ENCODE data around the gene POLR1H.

- TF ChIP-seq, protein P1, sequence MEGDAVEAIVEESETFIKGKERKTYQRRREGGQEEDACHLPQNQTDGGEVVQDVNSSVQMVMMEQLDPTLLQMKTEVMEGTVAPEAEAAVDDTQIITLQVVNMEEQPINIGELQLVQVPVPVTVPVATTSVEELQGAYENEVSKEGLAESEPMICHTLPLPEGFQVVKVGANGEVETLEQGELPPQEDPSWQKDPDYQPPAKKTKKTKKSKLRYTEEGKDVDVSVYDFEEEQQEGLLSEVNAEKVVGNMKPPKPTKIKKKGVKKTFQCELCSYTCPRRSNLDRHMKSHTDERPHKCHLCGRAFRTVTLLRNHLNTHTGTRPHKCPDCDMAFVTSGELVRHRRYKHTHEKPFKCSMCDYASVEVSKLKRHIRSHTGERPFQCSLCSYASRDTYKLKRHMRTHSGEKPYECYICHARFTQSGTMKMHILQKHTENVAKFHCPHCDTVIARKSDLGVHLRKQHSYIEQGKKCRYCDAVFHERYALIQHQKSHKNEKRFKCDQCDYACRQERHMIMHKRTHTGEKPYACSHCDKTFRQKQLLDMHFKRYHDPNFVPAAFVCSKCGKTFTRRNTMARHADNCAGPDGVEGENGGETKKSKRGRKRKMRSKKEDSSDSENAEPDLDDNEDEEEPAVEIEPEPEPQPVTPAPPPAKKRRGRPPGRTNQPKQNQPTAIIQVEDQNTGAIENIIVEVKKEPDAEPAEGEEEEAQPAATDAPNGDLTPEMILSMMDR (IDR thresholded peaks at IDR 0.05) = no peak
- TF ChIP-seq POLR2AphosphoS5 (IDR thresholded peaks at IDR 0.05) (no peak), EP300 (IDR thresholded peaks at IDR 0.05) (no peak)
Measured at GRCh38 chr6:30047220-30047619, 13.8 kb upstream of the POLR1H start.
